Measurements from ENCODE around the gene THBS4. TPM values are rescaled to one million over a fixed set of nuclear protein-coding genes. Genes with fewer than 3 reads are reported as not detected.

Gene THBS4
- total and polyA plus RNA-seq, 12 donors = 41.1 to 180 (median 67.5) TPM

GRCh38 chr5:80054682-80055081 lies 19.5 kb downstream of the THBS4 start:
- ATAC-seq (no peak), DNase-seq (no peak)
- H3K4me1 ChIP-seq = peaks cover 0 to 9% (median 0%) of the 10 kb centered on the region in 9 donors
- no peak for TF ChIP-seq CTCF (IDR thresholded peaks at IDR 0.05)
- H3K27ac ChIP-seq = no peak overlapping the region
- 88% methylated on average over 5 of the region's 5 CpGs for WGBS, 2 donors
- H3K36me3 ChIP-seq = peaks cover 0 to 31% (median 0%) of the 10 kb centered on the region in 9 donors
- no peaks in the 10 kb centered on the region for H3K9me3 ChIP-seq
- H3K4me3 ChIP-seq = no peak overlapping the region
- no peaks in the 10 kb centered on the region for H3K27me3 ChIP-seq
- intact Hi-C loops (cut with DNase I) = no loop called here

GRCh38 chr5:80055491-80056170 lies 20.5 kb downstream of the THBS4 start:
- ATAC-seq (no peak), DNase-seq (no peak)
- Histone ChIP-seq H3K9me3 (no peaks in the 10 kb centered on the region), H3K36me3 (peaks cover 0 to 36% (median 0%) of the 10 kb centered on the region in 9 donors), H3K27ac (no peak overlapping the region), H3K4me1 (peaks cover 0 to 10% (median 0%) of the 10 kb centered on the region in 9 donors), H3K4me3 (no peak overlapping the region), H3K27me3 (no peaks in the 10 kb centered on the region)
- intact Hi-C loops (cut with DNase I) = no loop called here
- no peak for TF ChIP-seq CTCF (IDR thresholded peaks at IDR 0.05)
- 71 to 75% methylated on average over 11 of the region's 11 CpGs for WGBS, 2 donors

GRCh38 chr5:80057099-80057498 lies 22.0 kb downstream of the THBS4 start:
- H3K4me1 ChIP-seq = peaks cover 0 to 13% (median 0%) of the 10 kb centered on the region in 9 donors
- intact Hi-C loops (cut with DNase I) = no loop called here
- DNase-seq (no peak), ATAC-seq (no peak)
- H3K4me3 ChIP-seq = no peak overlapping the region
- H3K9me3 ChIP-seq = no peaks in the 10 kb centered on the region
- H3K27ac ChIP-seq = no peak overlapping the region
- WGBS, 2 donors = 98 to 100% methylated on average over 2 of the region's 2 CpGs
- peaks cover 0 to 44% (median 4%) of the 10 kb centered on the region in 9 donors for H3K36me3 ChIP-seq
- TF ChIP-seq CTCF (IDR thresholded peaks at IDR 0.05) = no peak
- no peaks in the 10 kb centered on the region for H3K27me3 ChIP-seq

- ATAC-seq = no peak
- H3K4me1 ChIP-seq = peaks cover 0 to 13% (median 0%) of the 10 kb centered on the region in 9 donors
- H3K9me3 ChIP-seq = no peaks in the 10 kb centered on the region
- DNase-seq = no peak
- WGBS, 2 donors = 83 to 87% methylated on average over 2 of the region's 2 CpGs
- intact Hi-C loops (cut with DNase I) = no loop called here
- no peak overlapping the region for H3K27ac ChIP-seq
- no peak for TF ChIP-seq CTCF (IDR thresholded peaks at IDR 0.05)
- no peaks in the 10 kb centered on the region for H3K27me3 ChIP-seq
- peaks cover 0 to 48% (median 4%) of the 10 kb centered on the region in 9 donors for H3K36me3 ChIP-seq
- H3K4me3 ChIP-seq = no peak overlapping the region
Measured at GRCh38 chr5:80057921-80058320, 22.8 kb downstream of the THBS4 start.
